Endodermal cell (in vitro differentiated cells): Measurements from ENCODE around the gene RAB9A. TPM values are rescaled to one million over a fixed set of nuclear protein-coding genes. Genes with fewer than 3 reads are reported as not detected.

ENCODE experiments used
- DNase-seq: peaks from one replicate; pipeline ENCODE4 v3.0.0-alpha.2; 2017
- H3K27ac ChIP-seq: 2 replicates; pipeline ENCODE4 v1.5.1; 2013; ENCODE audit warnings: mild to moderate bottlenecking, low read depth, low read length, moderate library complexity
- H3K27me3 ChIP-seq: 2 replicates; pipeline ENCODE4 v1.6.1; 2013; ENCODE audit warnings: mild to moderate bottlenecking, low read length, moderate library complexity; ENCODE audit not compliant: insufficient read depth, control insufficient read depth, poor library complexity, severe bottlenecking
- H3K36me3 ChIP-seq: 2 replicates; pipeline ENCODE4 v1.7.0; 2013; ENCODE audit warnings: mild to moderate bottlenecking, low read length, moderate library complexity; ENCODE audit not compliant: control insufficient read depth, insufficient read depth
- H3K4me1 ChIP-seq: one replicate; pipeline ENCODE4 v1.7.0; 2013; ENCODE audit warnings: low read length; ENCODE audit not compliant: control insufficient read depth, insufficient read depth
- H3K4me3 ChIP-seq: 2 replicates; pipeline ENCODE4 v1.5.1; 2013; ENCODE audit warnings: mild to moderate bottlenecking, low read length, moderate library complexity
- H3K9ac ChIP-seq: 2 replicates; pipeline ENCODE4 v1.6.1; 2013; ENCODE audit warnings: mild to moderate bottlenecking, low read length, moderate library complexity; ENCODE audit not compliant: poor library complexity, severe bottlenecking; ENCODE audit errors: extremely low read depth
- H3K9me3 ChIP-seq: 2 replicates; pipeline ENCODE4 v1.6.1; 2013; ENCODE audit warnings: mild to moderate bottlenecking, low read length, moderate library complexity; ENCODE audit not compliant: control insufficient read depth
- H3K27ac Mint-ChIP-seq: 2 replicates; pipeline ENCODE4 v1.8.0; 2020; ENCODE audit warnings: mixed read lengths
- H3K27me3 Mint-ChIP-seq: 2 replicates; pipeline ENCODE4 v1.8.0; 2021; ENCODE audit warnings: mild to moderate bottlenecking, mixed read lengths; ENCODE audit not compliant: insufficient read depth
- H3K36me3 Mint-ChIP-seq: 2 replicates; pipeline ENCODE4 v1.8.0; 2020; ENCODE audit warnings: low read depth, mixed read lengths
- H3K4me1 Mint-ChIP-seq: 2 replicates; pipeline ENCODE4 v1.8.0; 2020; ENCODE audit warnings: mixed read lengths
- H3K4me3 Mint-ChIP-seq: 2 replicates; pipeline ENCODE4 v1.8.0; 2020; ENCODE audit warnings: mild to moderate bottlenecking, moderate library complexity, mixed read lengths
- H3K9me3 Mint-ChIP-seq: 2 replicates; pipeline ENCODE4 v1.8.0; 2020; ENCODE audit warnings: mild to moderate bottlenecking, mixed read lengths
- CTCF ChIP-seq: fragments of 200-600 bp; sonication (generic); conservative IDR thresholded peaks from 2 replicates; pipeline ENCODE4 v1.5.0; 2021; ENCODE audit warnings: antibody characterized with exemption, mild to moderate bottlenecking
- WGBS, 2 experiments: methylation state at CpG; one replicate each; pipeline versions ENCODE4 v1.1.5 to v1.1.7; 2013; ENCODE audit warnings: missing lambda C conversion rate in 2 of 2, mixed read lengths in 1 of 2; ENCODE audit not compliant: insufficient coverage in 1 of 2, insufficient read length in 1 of 2; 5-methylcytosine and 5-hydroxymethylcytosine counted together
- total RNA-seq, 2 donors: library from RNA; stranded (reverse); fragmentation: NEBNext Ultra II Directional in 1 of 2; extraction: Animal tissue kit (Norgen Biotek cat#: 25700) in 1 of 2; gene quantifications; 2 replicates in 1 of 2; 3 replicates in 1 of 2; pipeline ENCODE4 v1.2.1, GENCODE V29; 2021

The RAB9A gene
- total RNA-seq, 2 donors from 2014 or later: 22.3 to 28.0 TPM

- Mint-ChIP-seq H3K4me1 (peaks cover 15% of the 10 kb centered on the region), H3K4me3 (no peak overlapping the region), H3K9me3 (peaks cover 63% of the 10 kb centered on the region), H3K36me3 (no peaks in the 10 kb centered on the region), H3K27me3 (no peaks in the 10 kb centered on the region), H3K27ac (no peak overlapping the region)
- Histone ChIP-seq H3K4me3 (no peak overlapping the region), H3K27ac (no peak overlapping the region), H3K9ac (no peak overlapping the region), H3K27me3 (no peaks in the 10 kb centered on the region), H3K36me3 (peaks cover 4% of the 10 kb centered on the region), H3K9me3 (no peaks in the 10 kb centered on the region), H3K4me1 (no peaks in the 10 kb centered on the region)
- WGBS, 2 experiments: 100% methylated on average over 2 of the region's 2 CpGs; no CpG with 5 or more reads in 1 of the 2 experiments
- no peak for TF ChIP-seq CTCF
- no peak for DNase-seq
Observed at GRCh38 chrX:13697455-13697854, 8.5 kb downstream of the RAB9A start.

GRCh38 chrX:13697976-13698375 lies 9.0 kb downstream of the RAB9A start:
- Histone ChIP-seq H3K27ac (no peak overlapping the region), H3K27me3 (no peaks in the 10 kb centered on the region), H3K36me3 (peaks cover 4% of the 10 kb centered on the region), H3K4me3 (no peak overlapping the region), H3K4me1 (no peaks in the 10 kb centered on the region), H3K9me3 (no peaks in the 10 kb centered on the region), H3K9ac (no peak overlapping the region)
- WGBS, 2 experiments: 90% methylated on average over 1 of the region's 1 CpG; no CpG with 5 or more reads in 1 of the 2 experiments
- no peak for TF ChIP-seq CTCF
- no peak overlapping the region for H3K27ac Mint-ChIP-seq
- no peaks in the 10 kb centered on the region for H3K36me3 Mint-ChIP-seq
- H3K9me3 Mint-ChIP-seq: peaks cover 64% of the 10 kb centered on the region
- no peak overlapping the region for H3K4me3 Mint-ChIP-seq
- DNase-seq: no peak
- H3K4me1 Mint-ChIP-seq: peaks cover 11% of the 10 kb centered on the region
- no peaks in the 10 kb centered on the region for H3K27me3 Mint-ChIP-seq

GRCh38 chrX:13698432-13698831 lies 9.5 kb downstream of the RAB9A start:
- H3K36me3 Mint-ChIP-seq: no peaks in the 10 kb centered on the region
- H3K9ac ChIP-seq: no peak overlapping the region
- H3K27me3 Mint-ChIP-seq: no peaks in the 10 kb centered on the region
- H3K4me1 Mint-ChIP-seq: peaks cover 7% of the 10 kb centered on the region
- no peak for TF ChIP-seq CTCF
- no peak overlapping the region for H3K27ac Mint-ChIP-seq
- WGBS, 2 experiments: 100% methylated on average over 1 of the region's 1 CpG; no CpG with 5 or more reads in 1 of the 2 experiments
- H3K9me3 Mint-ChIP-seq: peaks cover 59% of the 10 kb centered on the region
- no peak for DNase-seq
- H3K36me3 ChIP-seq: peaks cover 4% of the 10 kb centered on the region
- no peak overlapping the region for H3K4me3 Mint-ChIP-seq
- H3K4me3 ChIP-seq: no peak overlapping the region
- no peaks in the 10 kb centered on the region for H3K4me1 ChIP-seq
- no peaks in the 10 kb centered on the region for H3K27me3 ChIP-seq
- no peaks in the 10 kb centered on the region for H3K9me3 ChIP-seq
- H3K27ac ChIP-seq: no peak overlapping the region
